Measurements from ENCODE around the gene NUDT12. TPM values are rescaled to one million over a fixed set of nuclear protein-coding genes. Genes with fewer than 3 reads are reported as not detected.

The NUDT12 gene
- total RNA-seq, 1 donor = 16.8 TPM

GRCh38 chr5:103598997-103599566 lies 36.5 kb upstream of the NUDT12 start:
- TF ChIP-seq CTCF (IDR thresholded peaks at IDR 0.05; ENCODE audit: insufficient read depth, low read length) = no peak
- H3K4me3 ChIP-seq (ENCODE audit: low read depth, low read length) = no peak overlapping the region
- peak; percentile 52 for DNase-seq (ENCODE audit: low read depth)

GRCh38 chr5:103590221-103590620 lies 27.6 kb upstream of the NUDT12 start:
- no peak for TF ChIP-seq CTCF (IDR thresholded peaks at IDR 0.05; ENCODE audit: insufficient read depth, low read length)
- no peak overlapping the region for H3K4me3 ChIP-seq (ENCODE audit: low read depth, low read length)
- no peak for DNase-seq (ENCODE audit: low read depth)

- no peak overlapping the region for H3K4me3 ChIP-seq (ENCODE audit: low read depth, low read length)
- no peak for TF ChIP-seq CTCF (IDR thresholded peaks at IDR 0.05; ENCODE audit: insufficient read depth, low read length)
- no peak for DNase-seq (ENCODE audit: low read depth)
Observed at GRCh38 chr5:103589776-103590175, 27.2 kb upstream of the NUDT12 start.

- DNase-seq (ENCODE audit: low read depth) = peak; percentile 7
- H3K4me3 ChIP-seq (ENCODE audit: low read depth, low read length) = no peak overlapping the region
- no peak for TF ChIP-seq CTCF (IDR thresholded peaks at IDR 0.05; ENCODE audit: insufficient read depth, low read length)
Observed at GRCh38 chr5:103589357-103589756, 26.8 kb upstream of the NUDT12 start.

GRCh38 chr5:103587185-103587748 lies 24.7 kb upstream of the NUDT12 start:
- TF ChIP-seq CTCF (IDR thresholded peaks at IDR 0.05; ENCODE audit: insufficient read depth, low read length) = peak; percentile 56
- H3K4me3 ChIP-seq (ENCODE audit: low read depth, low read length) = no peak overlapping the region
- peak; percentile 50 for DNase-seq (ENCODE audit: low read depth)

GRCh38 chr5:103582364-103582763 lies 19.8 kb upstream of the NUDT12 start:
- peak; percentile 67 for DNase-seq (ENCODE audit: low read depth)
- no peak overlapping the region for H3K4me3 ChIP-seq (ENCODE audit: low read depth, low read length)
- TF ChIP-seq CTCF (IDR thresholded peaks at IDR 0.05; ENCODE audit: insufficient read depth, low read length) = peak; percentile 60

GRCh38 chr5:103573411-103573810 lies 10.8 kb upstream of the NUDT12 start:
- no peak for DNase-seq (ENCODE audit: low read depth)
- H3K4me3 ChIP-seq (ENCODE audit: low read depth, low read length) = no peak overlapping the region
- TF ChIP-seq CTCF (IDR thresholded peaks at IDR 0.05; ENCODE audit: insufficient read depth, low read length) = no peak
